Measurements from ENCODE around the gene KLF3. TPM values are rescaled to one million over a fixed set of nuclear protein-coding genes. Genes with fewer than 3 reads are reported as not detected.

Gene KLF3
- polyA plus RNA-seq, 1 donor from 2014 or later = 12.3 TPM

GRCh38 chr4:38641811-38642210, 22.2 kb upstream of the KLF3 start:
- Histone ChIP-seq H3K79me2 (replicated peaks; ENCODE audit: insufficient read depth, low read length) (no peaks in the 10 kb centered on the region), H3K9ac (ENCODE audit: low read length) (no peak overlapping the region)

DNA sequence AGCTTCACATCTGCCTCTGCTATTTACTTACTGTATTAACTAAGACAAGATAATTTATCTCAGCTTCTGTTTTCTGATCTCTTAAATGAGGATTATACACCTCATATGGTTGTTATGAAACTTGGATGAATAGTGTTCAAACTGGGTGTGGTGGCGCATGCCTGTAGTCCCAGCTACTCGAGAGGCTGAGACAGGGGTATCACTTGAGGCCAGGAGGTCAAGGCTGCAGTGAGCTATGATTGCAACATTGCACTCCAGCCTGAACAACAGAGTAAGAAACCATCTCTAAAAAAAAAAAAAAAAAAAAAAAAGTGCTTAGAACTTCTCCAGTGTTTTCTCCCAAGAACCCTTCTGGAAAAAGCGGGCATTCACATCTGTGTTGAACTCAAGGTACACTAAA, 19.8 kb upstream of the KLF3 start:
- H3K9me3 ChIP-seq (ENCODE audit: low read length) = no peaks in the 10 kb centered on the region
- no peak overlapping the region for H3K9ac ChIP-seq (ENCODE audit: low read length)
- no peaks in the 10 kb centered on the region for H3K36me3 ChIP-seq (ENCODE audit: insufficient read depth, low read length)
- H3K27me3 ChIP-seq (ENCODE audit: insufficient read depth, low read depth, low read length) = no peaks in the 10 kb centered on the region
- H3F3A ChIP-seq (ENCODE audit: insufficient read depth, low read length, poor library complexity, severe bottlenecking) = no peaks in the 10 kb centered on the region
- H4K20me1 ChIP-seq (ENCODE audit: insufficient read depth) = no peaks in the 10 kb centered on the region
- H3K9me2 ChIP-seq (ENCODE audit: insufficient read depth, low read length) = no peaks in the 10 kb centered on the region
- TF ChIP-seq EP300 (conservative IDR thresholded peaks at IDR 0.05; ENCODE audit: poor library complexity, severe bottlenecking) = no peak
- TF ChIP-seq, protein P1, sequence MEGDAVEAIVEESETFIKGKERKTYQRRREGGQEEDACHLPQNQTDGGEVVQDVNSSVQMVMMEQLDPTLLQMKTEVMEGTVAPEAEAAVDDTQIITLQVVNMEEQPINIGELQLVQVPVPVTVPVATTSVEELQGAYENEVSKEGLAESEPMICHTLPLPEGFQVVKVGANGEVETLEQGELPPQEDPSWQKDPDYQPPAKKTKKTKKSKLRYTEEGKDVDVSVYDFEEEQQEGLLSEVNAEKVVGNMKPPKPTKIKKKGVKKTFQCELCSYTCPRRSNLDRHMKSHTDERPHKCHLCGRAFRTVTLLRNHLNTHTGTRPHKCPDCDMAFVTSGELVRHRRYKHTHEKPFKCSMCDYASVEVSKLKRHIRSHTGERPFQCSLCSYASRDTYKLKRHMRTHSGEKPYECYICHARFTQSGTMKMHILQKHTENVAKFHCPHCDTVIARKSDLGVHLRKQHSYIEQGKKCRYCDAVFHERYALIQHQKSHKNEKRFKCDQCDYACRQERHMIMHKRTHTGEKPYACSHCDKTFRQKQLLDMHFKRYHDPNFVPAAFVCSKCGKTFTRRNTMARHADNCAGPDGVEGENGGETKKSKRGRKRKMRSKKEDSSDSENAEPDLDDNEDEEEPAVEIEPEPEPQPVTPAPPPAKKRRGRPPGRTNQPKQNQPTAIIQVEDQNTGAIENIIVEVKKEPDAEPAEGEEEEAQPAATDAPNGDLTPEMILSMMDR (IDR thresholded peaks at IDR 0.05; ENCODE audit: poor library complexity, severe bottlenecking) = no peak
- no peak for TF ChIP-seq POLR2AphosphoS5 (IDR thresholded peaks at IDR 0.05)
- TF ChIP-seq, protein P2, sequence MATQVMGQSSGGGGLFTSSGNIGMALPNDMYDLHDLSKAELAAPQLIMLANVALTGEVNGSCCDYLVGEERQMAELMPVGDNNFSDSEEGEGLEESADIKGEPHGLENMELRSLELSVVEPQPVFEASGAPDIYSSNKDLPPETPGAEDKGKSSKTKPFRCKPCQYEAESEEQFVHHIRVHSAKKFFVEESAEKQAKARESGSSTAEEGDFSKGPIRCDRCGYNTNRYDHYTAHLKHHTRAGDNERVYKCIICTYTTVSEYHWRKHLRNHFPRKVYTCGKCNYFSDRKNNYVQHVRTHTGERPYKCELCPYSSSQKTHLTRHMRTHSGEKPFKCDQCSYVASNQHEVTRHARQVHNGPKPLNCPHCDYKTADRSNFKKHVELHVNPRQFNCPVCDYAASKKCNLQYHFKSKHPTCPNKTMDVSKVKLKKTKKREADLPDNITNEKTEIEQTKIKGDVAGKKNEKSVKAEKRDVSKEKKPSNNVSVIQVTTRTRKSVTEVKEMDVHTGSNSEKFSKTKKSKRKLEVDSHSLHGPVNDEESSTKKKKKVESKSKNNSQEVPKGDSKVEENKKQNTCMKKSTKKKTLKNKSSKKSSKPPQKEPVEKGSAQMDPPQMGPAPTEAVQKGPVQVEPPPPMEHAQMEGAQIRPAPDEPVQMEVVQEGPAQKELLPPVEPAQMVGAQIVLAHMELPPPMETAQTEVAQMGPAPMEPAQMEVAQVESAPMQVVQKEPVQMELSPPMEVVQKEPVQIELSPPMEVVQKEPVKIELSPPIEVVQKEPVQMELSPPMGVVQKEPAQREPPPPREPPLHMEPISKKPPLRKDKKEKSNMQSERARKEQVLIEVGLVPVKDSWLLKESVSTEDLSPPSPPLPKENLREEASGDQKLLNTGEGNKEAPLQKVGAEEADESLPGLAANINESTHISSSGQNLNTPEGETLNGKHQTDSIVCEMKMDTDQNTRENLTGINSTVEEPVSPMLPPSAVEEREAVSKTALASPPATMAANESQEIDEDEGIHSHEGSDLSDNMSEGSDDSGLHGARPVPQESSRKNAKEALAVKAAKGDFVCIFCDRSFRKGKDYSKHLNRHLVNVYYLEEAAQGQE (IDR thresholded peaks at IDR 0.05; ENCODE audit: borderline replicate concordance) = no peak
- TF ChIP-seq RAD21 (conservative IDR thresholded peaks at IDR 0.05) = no peak
- no peak for TF ChIP-seq SMC3 (conservative IDR thresholded peaks at IDR 0.05; ENCODE audit: poor library complexity)
- TF ChIP-seq MXI1 (conservative IDR thresholded peaks at IDR 0.05; ENCODE audit: poor library complexity, severe bottlenecking) = no peak
- no peak for TF ChIP-seq EZH2 (IDR thresholded peaks at IDR 0.05; ENCODE audit: borderline replicate concordance, insufficient read depth, low read length, poor library complexity, severe bottlenecking)
- no peak for TF ChIP-seq TAF1 (IDR thresholded peaks at IDR 0.05; ENCODE audit: low read depth)
- no peak overlapping the region for H3K4me2 ChIP-seq (ENCODE audit: low read length)
- H3K4me3 ChIP-seq (ENCODE audit: low read length) = no peak overlapping the region
- H2AFZ ChIP-seq (ENCODE audit: low read depth, low read length) = no peak overlapping the region
- no peak overlapping the region for H3K27ac ChIP-seq (ENCODE audit: low read length)
- no peaks in the 10 kb centered on the region for H3K79me2 ChIP-seq (replicated peaks; ENCODE audit: insufficient read depth, low read length)

More at GRCh38 chr4:38641811-38642210, 22.2 kb upstream of the KLF3 start:
- no peaks in the 10 kb centered on the region for H3K9me2 ChIP-seq (ENCODE audit: insufficient read depth, low read length)
- no peaks in the 10 kb centered on the region for H3K9me3 ChIP-seq (ENCODE audit: low read length)
- no peak overlapping the region for H3K4me2 ChIP-seq (ENCODE audit: low read length)
- H3F3A ChIP-seq (ENCODE audit: insufficient read depth, low read length, poor library complexity, severe bottlenecking) = no peaks in the 10 kb centered on the region
- H3K4me3 ChIP-seq (ENCODE audit: low read length) = no peak overlapping the region
- H4K20me1 ChIP-seq (ENCODE audit: insufficient read depth) = no peaks in the 10 kb centered on the region
- no peak overlapping the region for H3K27ac ChIP-seq (ENCODE audit: low read length)
- TF ChIP-seq POLR2AphosphoS5 (IDR thresholded peaks at IDR 0.05) (no peak), EP300 (conservative IDR thresholded peaks at IDR 0.05; ENCODE audit: poor library complexity, severe bottlenecking) (no peak), TAF1 (IDR thresholded peaks at IDR 0.05; ENCODE audit: low read depth) (no peak), MXI1 (conservative IDR thresholded peaks at IDR 0.05; ENCODE audit: poor library complexity, severe bottlenecking) (no peak), RAD21 (conservative IDR thresholded peaks at IDR 0.05) (no peak), EZH2 (IDR thresholded peaks at IDR 0.05; ENCODE audit: borderline replicate concordance, insufficient read depth, low read length, poor library complexity, severe bottlenecking) (no peak), SMC3 (conservative IDR thresholded peaks at IDR 0.05; ENCODE audit: poor library complexity) (no peak)
- TF ChIP-seq, protein P1 (IDR thresholded peaks at IDR 0.05; ENCODE audit: poor library complexity, severe bottlenecking) = no peak
- TF ChIP-seq, protein P2 (IDR thresholded peaks at IDR 0.05; ENCODE audit: borderline replicate concordance) = no peak
- H2AFZ ChIP-seq (ENCODE audit: low read depth, low read length) = no peak overlapping the region
- H3K27me3 ChIP-seq (ENCODE audit: insufficient read depth, low read depth, low read length) = no peaks in the 10 kb centered on the region
- H3K36me3 ChIP-seq (ENCODE audit: insufficient read depth, low read length) = no peaks in the 10 kb centered on the region

Data from neural cell (in vitro differentiated cells).